Activated CD4-positive, alpha-beta T cell treated with anti-CD3 and anti-CD28 coated beads for 36 hours (primary cell): Measurements from ENCODE around the gene CABP1. TPM values are rescaled to one million over a fixed set of nuclear protein-coding genes. Genes with fewer than 3 reads are reported as not detected.
"Not testable (repeated sequence)": the region's sequence is repeated elsewhere in the genome, so short reads cannot be mapped to it uniquely, and the experiment has no call there.

Experiments
- ATAC-seq: fragments of 200-7000 bp; cut with Tn5 transposase; one replicate; pipeline ENCODE4 v1.10.0; 2021; ENCODE audit warnings: mild to moderate bottlenecking, moderate library complexity
- CTCF ChIA-PET: fragments of 350-600 bp; sonication (Branson Sonifier 250); formaldehyde crosslinking; loops from one replicate; lab custom pipeline; 2021; ENCODE audit warnings: antibody characterized with exemption; lab: Charles Lee
- POLR2A ChIA-PET: fragments of 350-600 bp; sonication (Branson Sonifier 250); formaldehyde crosslinking; loops from one replicate; lab custom pipeline; 2021; ENCODE audit warnings: antibody characterized with exemption, inconsistent platforms; lab: Charles Lee
- DNase-seq: peaks from one replicate; pipeline ENCODE4 v3.0.0-alpha.2; 2020
- H3K27ac Mint-ChIP-seq: one replicate; pipeline ENCODE4 v1.8.0; 2021; ENCODE audit warnings: mixed read lengths
- H3K27me3 Mint-ChIP-seq: one replicate; pipeline ENCODE4 v1.8.0; 2021; ENCODE audit warnings: mixed read lengths
- H3K36me3 Mint-ChIP-seq: one replicate; pipeline ENCODE4 v1.8.0; 2021; ENCODE audit warnings: low read depth, mixed read lengths
- H3K4me1 Mint-ChIP-seq: one replicate; pipeline ENCODE4 v1.8.0; 2021; ENCODE audit warnings: mixed read lengths
- H3K4me3 Mint-ChIP-seq: one replicate; pipeline ENCODE4 v1.8.0; 2021; ENCODE audit warnings: mild to moderate bottlenecking, moderate library complexity, mixed read lengths
- H3K9me3 Mint-ChIP-seq: one replicate; pipeline ENCODE4 v1.8.0; 2021; ENCODE audit warnings: low read depth, mixed read lengths
- intact Hi-C, 2 experiments: fragments of 100-400 bp; cut with DNase I in 1 of 2; cut with micrococcal nuclease in 1 of 2; formaldehyde crosslinking; loops; one replicate each; pipeline versions ENCODE4 v1.14.2 to v1.15.1; 2022 to 2024; cut with DNase I, micrococcal nuclease
- total RNA-seq, 2 experiments: library from RNA; stranded (reverse); gene quantifications; one replicate each; pipeline ENCODE4 v1.2.3, GENCODE V29; 2021

The CABP1 gene
- total RNA-seq, 2 experiments from 2014 or later: 0.73 to 0.90 TPM

DNA sequence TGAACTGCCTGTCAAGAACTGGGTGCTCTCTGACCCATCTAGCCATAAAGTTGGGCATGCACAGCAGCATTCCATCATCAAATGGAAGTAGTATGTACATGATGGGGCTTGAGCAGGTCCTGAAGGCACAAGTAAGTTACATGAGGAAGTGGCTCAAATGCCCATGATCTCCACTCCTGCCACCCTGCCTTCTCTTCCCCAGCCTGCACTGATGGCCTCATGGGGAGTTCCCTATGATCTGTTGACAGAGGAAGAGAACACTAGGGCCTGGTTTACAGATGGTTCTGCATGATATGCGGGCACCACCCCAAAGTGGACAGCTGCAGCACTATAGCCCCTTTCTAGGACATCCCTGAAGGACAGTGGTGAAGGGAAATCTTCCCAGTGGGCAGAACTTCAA lies 28.9 kb upstream of the CABP1 start:
- DNase-seq, CTCF ChIA-PET: not testable (repeated sequence)

DNA sequence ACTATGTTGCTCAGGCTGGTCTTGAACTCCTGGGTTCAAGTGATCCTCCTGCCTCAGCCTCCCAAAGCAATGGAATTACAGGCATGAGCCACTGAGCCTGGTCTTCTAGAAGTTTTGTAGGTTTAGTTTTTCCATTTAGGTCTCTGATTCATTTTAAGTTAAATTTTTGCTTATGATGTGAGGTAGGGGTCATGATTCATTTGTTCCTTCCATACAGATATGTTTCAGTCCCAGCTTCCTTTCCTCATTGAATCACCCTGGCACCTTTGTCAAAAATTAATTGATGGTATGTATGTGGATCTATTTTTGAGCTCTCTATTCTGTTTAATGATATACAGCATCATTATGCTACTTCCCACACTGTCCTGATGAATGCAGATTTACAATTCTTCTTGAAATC lies 25.6 kb upstream of the CABP1 start:
- H3K36me3 Mint-ChIP-seq: no peaks in the 10 kb centered on the region
- intact Hi-C loops: no loop called here
- ChIA-PET CTCF (interaction anchor here (0.9 to 1.2 kb wide), 2 partner anchors 11 to 34 kb away, joined by 3 to 6 read pairs; no protein-coding TSS in a partner anchor), POLR2A (no interaction called here)
- no peak overlapping the region for H3K27ac Mint-ChIP-seq
- no peak overlapping the region for H3K4me3 Mint-ChIP-seq
- H3K27me3 Mint-ChIP-seq: peaks cover 12% of the 10 kb centered on the region
- DNase-seq (peak; percentile 14), ATAC-seq (peak; percentile 78)
- H3K4me1 Mint-ChIP-seq: peaks cover 11% of the 10 kb centered on the region
- no peaks in the 10 kb centered on the region for H3K9me3 Mint-ChIP-seq

More for the DNA sequence above, 28.9 kb upstream of the CABP1 start:
- H3K27ac Mint-ChIP-seq, H3K27me3 Mint-ChIP-seq, H3K4me3 Mint-ChIP-seq, ATAC-seq, H3K36me3 Mint-ChIP-seq, H3K9me3 Mint-ChIP-seq, intact Hi-C loops, POLR2A ChIA-PET: not testable (repeated sequence)
- H3K4me1 Mint-ChIP-seq: peaks cover 11% of the 10 kb centered on the region

DNA sequence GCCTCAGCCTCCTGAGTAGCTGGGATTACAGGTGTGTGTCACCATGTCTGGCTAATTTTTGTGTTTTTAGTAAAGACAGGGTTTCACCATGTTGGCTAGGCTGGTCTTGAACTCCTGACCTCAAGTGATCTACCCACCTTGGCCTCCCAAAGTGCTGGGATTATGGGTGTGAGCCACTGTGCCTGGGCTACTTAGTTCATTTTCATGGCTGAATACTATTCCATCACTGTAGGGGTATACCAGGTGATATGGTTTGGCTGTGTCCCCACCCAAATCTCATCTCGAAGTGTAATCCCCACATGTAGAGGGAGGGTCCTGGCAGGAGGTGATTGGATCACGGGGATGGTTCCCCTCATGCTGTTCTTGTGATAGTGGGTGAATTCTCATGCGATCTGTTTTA lies 23.2 kb upstream of the CABP1 start:
- H3K4me1 Mint-ChIP-seq: peaks cover 11% of the 10 kb centered on the region
- intact Hi-C loops, H3K36me3 Mint-ChIP-seq, POLR2A ChIA-PET, ATAC-seq, CTCF ChIA-PET, H3K9me3 Mint-ChIP-seq, DNase-seq, H3K27ac Mint-ChIP-seq, H3K4me3 Mint-ChIP-seq: not testable (repeated sequence)
- peaks cover 15% of the 10 kb centered on the region for H3K27me3 Mint-ChIP-seq

DNA sequence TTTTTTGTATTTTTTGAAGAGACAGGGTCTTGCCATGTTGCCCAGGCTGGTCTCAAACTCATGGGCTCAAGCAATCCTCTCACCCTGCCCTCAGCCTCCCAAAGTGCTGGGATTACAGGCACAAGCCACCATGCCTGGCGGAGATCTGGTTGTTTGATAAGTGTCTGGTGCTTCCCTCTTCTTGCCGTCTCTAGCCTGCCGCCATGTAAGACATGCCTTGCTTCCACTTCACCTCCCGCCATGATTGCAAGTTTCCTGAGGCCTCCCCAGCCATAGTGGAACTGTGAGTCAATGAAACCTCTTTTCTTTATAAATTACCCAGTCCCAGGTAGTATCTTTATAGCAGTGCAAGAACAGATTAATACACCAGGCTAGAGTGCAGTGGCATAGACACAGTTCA lies 22.7 kb upstream of the CABP1 start:
- H3K4me1 Mint-ChIP-seq: peaks cover 11% of the 10 kb centered on the region
- CTCF ChIA-PET: interaction anchor here (1.3 kb wide), 1 partner anchor 29 kb away, joined by 3 read pairs; no protein-coding TSS in a partner anchor

DNA sequence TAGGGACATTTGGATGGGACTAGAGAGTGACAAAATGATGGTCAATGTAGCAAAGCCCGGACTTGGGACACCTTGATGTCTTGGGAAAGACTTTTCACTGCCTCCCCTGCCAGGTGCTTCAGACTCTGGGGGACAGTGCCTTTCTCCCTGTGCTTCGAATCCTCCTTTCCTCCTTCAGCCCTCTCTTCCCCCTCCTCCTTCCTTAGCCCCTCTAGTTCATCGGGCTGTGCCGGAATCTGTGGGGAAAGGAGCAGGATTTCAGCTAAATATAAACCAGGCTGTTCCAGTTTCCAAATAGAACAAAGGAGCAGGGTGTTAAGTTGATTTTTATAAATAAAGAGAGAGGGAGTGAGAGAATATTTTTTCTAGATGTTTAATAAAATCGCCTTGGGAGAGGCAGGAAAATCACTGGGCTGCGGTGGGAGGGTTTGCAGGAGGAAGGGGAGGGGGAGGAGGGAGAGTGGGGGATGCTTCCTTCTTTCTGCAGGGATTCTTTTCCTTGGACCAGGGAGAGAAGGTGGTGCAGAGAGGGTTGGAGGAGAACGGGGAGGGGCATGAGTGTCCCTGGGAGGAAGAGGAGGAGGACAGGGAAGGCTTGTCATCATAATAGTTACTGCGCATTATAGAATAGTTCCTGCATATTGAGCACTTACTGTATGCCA lies 21.3 kb upstream of the CABP1 start:
- Mint-ChIP-seq H3K4me3 (no peak overlapping the region), H3K27ac (no peak overlapping the region), H3K9me3 (no peaks in the 10 kb centered on the region), H3K27me3 (peaks cover 15% of the 10 kb centered on the region), H3K4me1 (peaks cover 11% of the 10 kb centered on the region), H3K36me3 (no peaks in the 10 kb centered on the region)
- DNase-seq (no peak), ATAC-seq (no peak)
- POLR2A ChIA-PET: no interaction called here
- intact Hi-C loops: no loop called here
- CTCF ChIA-PET: interaction anchor here (0.8 to 1.4 kb wide), 4 partner anchors 9 to 391 kb away, joined by 3 read pairs; no protein-coding TSS in a partner anchor

More for the DNA sequence above, 22.7 kb upstream of the CABP1 start:
- H3K4me3 Mint-ChIP-seq, H3K27ac Mint-ChIP-seq, DNase-seq, ATAC-seq, H3K36me3 Mint-ChIP-seq, intact Hi-C loops, POLR2A ChIA-PET, H3K9me3 Mint-ChIP-seq: not testable (repeated sequence)
- H3K27me3 Mint-ChIP-seq: peaks cover 15% of the 10 kb centered on the region

DNA sequence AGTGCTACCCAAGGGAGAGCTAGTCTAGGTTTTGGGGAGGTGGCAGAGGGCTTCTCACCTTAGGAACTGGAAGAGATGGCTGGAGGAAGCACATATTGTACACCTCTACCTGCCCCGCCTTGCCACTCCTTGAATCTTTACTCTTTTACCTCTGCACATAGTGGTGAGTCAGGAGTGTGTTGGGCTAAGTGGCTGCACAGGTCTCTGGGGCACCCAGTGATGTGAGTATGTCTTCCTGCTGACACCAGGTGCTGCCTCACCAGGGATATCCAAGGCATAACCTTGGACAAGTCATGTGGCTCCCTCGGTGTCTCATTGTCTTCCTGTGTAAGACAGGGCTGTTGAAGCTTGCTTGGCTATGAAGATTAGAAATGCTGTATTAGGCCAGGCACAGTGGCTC lies 19.8 kb upstream of the CABP1 start:
- DNase-seq (no peak), ATAC-seq (no peak)
- Mint-ChIP-seq H3K4me3 (no peak overlapping the region), H3K36me3 (no peaks in the 10 kb centered on the region), H3K27me3 (peaks cover 15% of the 10 kb centered on the region), H3K9me3 (no peaks in the 10 kb centered on the region), H3K4me1 (no peaks in the 10 kb centered on the region), H3K27ac (no peak overlapping the region)
- CTCF ChIA-PET: interaction anchor here (0.9 to 1.4 kb wide), 3 partner anchors 28 to 392 kb away, joined by 3 read pairs; no protein-coding TSS in a partner anchor
- intact Hi-C loops: no loop called here
- POLR2A ChIA-PET: no interaction called here

DNA sequence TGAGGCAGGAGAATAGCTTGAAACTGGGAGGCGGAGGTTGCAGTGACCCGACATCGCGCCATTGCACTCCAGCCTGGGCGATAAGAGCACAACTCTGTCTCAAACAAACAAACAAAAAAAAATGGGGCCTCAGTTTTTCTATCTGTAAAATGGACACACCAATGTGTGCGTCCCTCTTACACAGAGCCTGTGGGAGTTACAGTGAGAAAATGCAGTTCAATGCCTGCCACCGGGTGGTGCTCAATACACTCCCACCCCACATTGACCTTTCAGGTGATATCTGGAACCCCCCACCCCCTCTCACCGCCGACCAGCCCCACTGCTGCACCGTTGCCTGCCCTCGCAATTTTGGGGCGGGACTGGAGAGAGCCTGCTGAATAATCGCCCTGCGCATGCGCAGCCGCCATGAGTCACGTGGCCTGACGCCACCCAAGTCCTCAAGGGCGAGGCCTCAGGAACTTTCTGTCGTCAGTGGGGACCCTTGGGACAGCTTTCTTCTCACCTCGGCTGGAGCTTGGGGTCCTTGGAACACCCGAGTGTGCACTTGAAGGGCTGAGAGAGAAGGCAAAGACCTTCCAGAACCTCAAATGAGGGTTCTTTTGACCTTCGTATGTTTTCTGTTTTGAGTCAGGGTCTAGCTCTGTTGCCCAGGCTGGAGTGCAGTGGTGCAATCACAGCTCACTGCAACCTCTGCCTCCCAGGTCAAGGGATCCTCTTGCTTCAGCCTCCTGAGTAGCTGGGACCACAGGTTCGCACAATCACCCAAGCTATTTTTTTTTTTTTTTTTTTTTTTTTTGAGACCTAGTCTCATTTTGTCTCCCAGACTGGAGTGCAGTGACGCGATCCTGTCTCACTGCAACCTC lies 14.6 kb upstream of the CABP1 start:
- intact Hi-C loops: loop anchor here in 1 of 2 experiments (1.0 kb wide), 1 partner anchor 485 kb away; no protein-coding TSS in a partner anchor
- Mint-ChIP-seq H3K4me3 (no peak overlapping the region), H3K36me3 (no peaks in the 10 kb centered on the region), H3K4me1 (no peaks in the 10 kb centered on the region), H3K27ac (no peak overlapping the region), H3K9me3 (no peaks in the 10 kb centered on the region), H3K27me3 (peaks cover under 1% of the 10 kb centered on the region)
- ATAC-seq: peak; percentile 80
- ChIA-PET CTCF (interaction anchor here (0.6 to 1.2 kb wide), 7 partner anchors 11 to 293 kb away, joined by 3 to 6 read pairs (median 3); partner anchors contain the start of gene POP5), POLR2A (no interaction called here)
- DNase-seq: peak; percentile 67

DNA sequence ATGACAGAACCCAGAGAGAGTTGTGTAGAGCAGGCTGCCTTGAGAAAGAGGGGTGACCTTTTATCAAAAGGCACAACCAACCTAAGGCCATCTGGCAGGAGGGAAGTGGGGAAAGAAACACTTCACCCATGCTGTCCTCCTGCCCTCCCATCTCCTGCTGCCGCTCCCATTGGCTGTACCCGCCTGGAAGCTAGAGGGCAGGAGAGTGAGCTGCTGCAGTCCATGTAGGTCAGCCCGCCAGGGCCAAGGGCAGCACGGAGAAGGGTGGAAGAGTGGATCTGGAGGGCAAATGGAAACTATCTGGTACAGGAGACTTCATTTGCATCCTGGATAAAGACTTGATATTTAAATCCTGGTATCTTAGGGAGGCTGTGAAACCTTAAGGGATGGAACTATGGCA lies 11.5 kb upstream of the CABP1 start:
- H3K27ac Mint-ChIP-seq: no peak overlapping the region
- H3K36me3 Mint-ChIP-seq: no peaks in the 10 kb centered on the region
- H3K4me1 Mint-ChIP-seq: no peaks in the 10 kb centered on the region
- CTCF ChIA-PET: interaction anchor here (0.8 to 3.1 kb wide), 3 partner anchors 17 to 382 kb away, joined by 3 to 13 read pairs (median 4); no protein-coding TSS in a partner anchor
- peaks cover 7% of the 10 kb centered on the region for H3K27me3 Mint-ChIP-seq
- ATAC-seq (no peak), DNase-seq (no peak)
- H3K9me3 Mint-ChIP-seq: no peaks in the 10 kb centered on the region
- no peak overlapping the region for H3K4me3 Mint-ChIP-seq
- POLR2A ChIA-PET: no interaction called here
- intact Hi-C loops: no loop called here

DNA sequence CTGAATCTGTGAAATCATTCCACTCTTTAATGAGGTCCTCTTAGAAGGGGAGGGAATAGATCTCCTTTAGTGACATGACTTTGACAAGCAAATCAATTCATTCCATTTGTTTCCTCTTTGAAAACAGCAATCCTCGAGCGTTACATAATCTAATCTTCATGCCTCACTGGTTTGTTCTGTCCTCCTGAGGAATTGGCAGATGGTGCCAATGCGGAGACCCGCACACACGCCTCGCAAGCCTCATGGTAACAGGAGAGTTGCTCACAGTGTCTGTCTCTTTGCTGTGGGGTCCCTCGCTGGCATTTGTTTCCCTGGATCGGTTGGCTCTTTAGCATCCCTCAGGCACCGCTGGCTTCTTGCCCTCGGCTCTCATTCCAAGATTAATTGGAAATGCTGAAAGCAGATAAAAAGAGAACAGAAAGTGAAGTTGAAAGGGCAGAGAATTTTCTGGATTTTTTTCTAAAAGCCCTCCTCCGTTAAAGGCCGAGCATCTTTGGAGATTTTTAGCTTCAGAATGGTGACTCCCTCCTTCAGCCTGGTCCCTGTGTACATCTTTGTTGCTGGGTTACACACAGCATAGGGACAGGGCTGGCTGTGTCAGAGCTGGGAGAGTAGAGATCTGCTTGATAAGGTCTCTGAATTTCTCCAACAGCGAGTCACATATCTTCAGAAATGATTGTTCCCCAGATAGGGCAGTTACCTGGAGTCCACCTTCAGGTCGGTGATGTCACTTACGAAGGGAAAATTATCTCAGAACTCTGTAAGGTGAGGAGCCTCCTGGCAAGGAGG lies 10.1 kb upstream of the CABP1 start:
- Mint-ChIP-seq H3K4me1 (no peaks in the 10 kb centered on the region), H3K9me3 (no peaks in the 10 kb centered on the region), H3K27ac (no peak overlapping the region), H3K36me3 (no peaks in the 10 kb centered on the region), H3K27me3 (peaks cover 7% of the 10 kb centered on the region), H3K4me3 (no peak overlapping the region)
- DNase-seq (no peak), ATAC-seq (no peak)
- intact Hi-C loops: no loop called here
- ChIA-PET POLR2A (no interaction called here), CTCF (interaction anchor here (0.6 to 1.2 kb wide), 3 partner anchors 32 to 233 kb away, joined by 3 to 5 read pairs (median 4); no protein-coding TSS in a partner anchor)

DNA sequence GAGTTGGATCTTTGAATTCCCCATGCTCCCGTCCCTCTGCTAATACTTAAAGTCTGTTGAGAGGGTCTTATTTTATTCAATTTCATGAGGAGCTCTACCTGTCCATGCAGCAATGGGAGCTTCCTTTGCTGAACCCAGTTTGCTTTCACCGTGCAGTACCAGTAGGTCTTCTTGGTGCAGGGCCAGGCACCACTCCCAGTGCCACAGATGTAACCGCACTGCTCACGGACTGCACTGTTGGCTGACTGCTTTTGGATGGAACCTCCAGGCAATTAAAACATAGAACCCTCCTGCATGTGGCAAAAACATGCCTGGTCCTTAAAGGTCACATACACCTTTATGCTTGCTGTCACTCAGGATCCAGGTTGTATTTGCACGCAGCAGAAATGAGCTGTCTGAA lies 9.3 kb upstream of the CABP1 start:
- POLR2A ChIA-PET: no interaction called here
- DNase-seq: no peak
- Mint-ChIP-seq H3K9me3 (no peaks in the 10 kb centered on the region), H3K4me1 (no peaks in the 10 kb centered on the region), H3K27me3 (peaks cover 7% of the 10 kb centered on the region), H3K27ac (no peak overlapping the region), H3K36me3 (no peaks in the 10 kb centered on the region), H3K4me3 (no peak overlapping the region)
- CTCF ChIA-PET: interaction anchor here (0.7 to 1.2 kb wide), 3 partner anchors 32 to 377 kb away, joined by 3 to 5 read pairs (median 3); no protein-coding TSS in a partner anchor
- intact Hi-C loops: no loop called here
- no peak for ATAC-seq
